K562 (cell line): ENCODE data around the gene USPL1. TPM values are rescaled to one million over a fixed set of nuclear protein-coding genes. Genes with fewer than 3 reads are reported as not detected.

Experiments
- ATAC-seq: fragments of 200-7000 bp; cut with Tn5 transposase; 3 replicates; pipeline ENCODE4 v1.9.1; 2020; ENCODE audit warnings: moderate library complexity
- BruUV-seq: library from RNA; stranded (reverse); fragments of 400-500 nt; replicated peaks from 2 replicates; lab custom pipeline; 2021; lab: Mats Ljungman, UMichigan
- CTCF ChIA-PET: fragments of 300-600 bp; formaldehyde crosslinking; extraction: SDS; loops from one replicate; lab custom pipeline; 2021; ENCODE audit warnings: low intra/inter-chr PET ratio; lab: Yijun Ruan, JAX
- POLR2A ChIA-PET: fragments of 300-600, 350-650 bp; sonication (Branson Sonifier 250); formaldehyde crosslinking; extraction: SDS; loops from one replicate; lab custom pipeline; 2021; ENCODE audit warnings: antibody characterized with exemption, inconsistent platforms; lab: Yijun Ruan, JAX
- DNase-seq, 4 experiments: peaks; one replicate each; pipeline versions ENCODE4 v3.0.0 to v3.0.0-alpha.2; 2011 to 2018; ENCODE audit warnings: low spot score in 3 of 4, mixed read lengths in 3 of 4; ENCODE audit errors: extremely low read depth in 1 of 4
- FAIRE-seq: peaks from 2 replicates; lab custom pipeline; 2011; peaks lifted over from hg19 to GRCh38; lab: Jason Lieb, UNC
- H2AFZ ChIP-seq: 2 replicates; pipeline ENCODE4 v1.6.0; 2011; ENCODE audit warnings: low read depth, low read length, control low read depth, inconsistent platforms
- H3K27ac ChIP-seq: fragments of 200-600 bp; 3 replicates; pipeline ENCODE4 v1.8.0; 2011; ENCODE audit warnings: low read depth, mild to moderate bottlenecking, control low read depth, inconsistent platforms, low read length, moderate library complexity, mixed read lengths; ENCODE audit errors: extremely low read depth
- H3K27me3 ChIP-seq, 2 experiments: fragments of 300-600 bp in 1 of 2; 2 replicates in 1 of 2; 3 replicates in 1 of 2; pipeline versions ENCODE4 v1.6.0 to v1.8.0; 2011; ENCODE audit warnings: inconsistent platforms in 2 of 2, low read length in 2 of 2, mild to moderate bottlenecking in 1 of 2, mixed read lengths in 1 of 2, moderate library complexity in 1 of 2; ENCODE audit not compliant: control insufficient read depth in 2 of 2, insufficient read depth in 2 of 2
- H3K36me3 ChIP-seq: fragments of 300-600 bp; 3 replicates; pipeline ENCODE4 v1.8.0; 2011; ENCODE audit warnings: mild to moderate bottlenecking, low read length, inconsistent platforms; ENCODE audit not compliant: control insufficient read depth, insufficient read depth
- H3K4me1 ChIP-seq, 2 experiments: fragments of 200-600 bp in 1 of 2; replicated peaks in 1 of 2; 2 replicates in 1 of 2; 3 replicates in 1 of 2; pipeline versions ENCODE4 v1.5.1 to v1.8.0; 2011; ENCODE audit warnings: inconsistent platforms in 2 of 2, low read length in 2 of 2, mild to moderate bottlenecking in 1 of 2, mixed read lengths in 1 of 2, moderate library complexity in 1 of 2; ENCODE audit not compliant: control insufficient read depth in 2 of 2, insufficient read depth in 2 of 2
- H3K4me2 ChIP-seq: 2 replicates; pipeline ENCODE4 v1.6.1; 2011; ENCODE audit warnings: low read length, control low read depth, inconsistent platforms, mixed read lengths; ENCODE audit not compliant: insufficient read depth
- H3K4me3 ChIP-seq: fragments of 200-600 bp; sonication (generic), shearing (Covaris generic); 2 replicates; pipeline ENCODE4 v1.5.1; 2016; ENCODE audit warnings: control low read depth, inconsistent platforms
- H3K79me2 ChIP-seq: fragments of 200-600 bp; 3 replicates; pipeline ENCODE4 v1.8.0; 2011; ENCODE audit warnings: low read length, inconsistent platforms; ENCODE audit not compliant: control insufficient read depth, insufficient read depth
- H3K9ac ChIP-seq, 2 experiments: 2 replicates each; pipeline versions ENCODE4 v1.6.0 to v1.6.1; 2011; ENCODE audit warnings: low read depth in 2 of 2, low read length in 2 of 2, control low read depth in 1 of 2, inconsistent platforms in 1 of 2, mild to moderate bottlenecking in 1 of 2, mixed read lengths in 1 of 2; ENCODE audit not compliant: insufficient read depth in 1 of 2
- H3K9me1 ChIP-seq: one replicate; pipeline ENCODE4 v1.6.0; 2011; ENCODE audit warnings: inconsistent platforms, mild to moderate bottlenecking, low read length, moderate library complexity; ENCODE audit not compliant: control insufficient read depth, insufficient read depth
- H3K9me3 ChIP-seq: replicated peaks from 2 replicates; pipeline ENCODE4 v1.5.1; 2011; ENCODE audit warnings: low read depth, low read length, inconsistent platforms; ENCODE audit not compliant: control insufficient read depth, insufficient read depth
- H4K20me1 ChIP-seq: replicated peaks from 2 replicates; pipeline ENCODE4 v1.6.1; 2011; ENCODE audit warnings: low read length, inconsistent platforms, mixed read lengths; ENCODE audit not compliant: control insufficient read depth, insufficient read depth
- ARID1B ChIP-seq: fragments of 450-650 bp; IDR thresholded peaks from 2 replicates; pipeline ENCODE4 v1.6.1; 2016; ENCODE audit warnings: antibody characterized with exemption, mild to moderate bottlenecking, inconsistent platforms
- CBFA2T2 ChIP-seq: fragments of 450-650 bp; conservative IDR thresholded peaks from 2 replicates; pipeline ENCODE4 v1.6.1; 2017; ENCODE audit warnings: mild to moderate bottlenecking
- CBFA2T3 ChIP-seq: fragments of 450-650 bp; IDR thresholded peaks from 2 replicates; pipeline ENCODE4 v1.6.1; 2017
- EP300 ChIP-seq: IDR thresholded peaks from 2 replicates; pipeline ENCODE4 v1.6.1; 2012; ENCODE audit warnings: low read length, improper control_type of control experiment
- ESRRA ChIP-seq: fragments of 450-650 bp; IDR thresholded peaks from 2 replicates; pipeline ENCODE4 v1.6.1; 2014; ENCODE audit warnings: low read depth, mild to moderate bottlenecking, moderate library complexity, borderline replicate concordance
- MCM3 ChIP-seq: fragments of 450-650 bp; IDR thresholded peaks from 2 replicates; pipeline ENCODE4 v1.6.1; 2016
- MEIS2 ChIP-seq: fragments of 450-650 bp; IDR thresholded peaks from 2 replicates; pipeline ENCODE4 v1.6.1; 2014; ENCODE audit warnings: mild to moderate bottlenecking; ENCODE audit not compliant: partially characterized antibody
- PRMT5 ChIP-seq: sonication (generic); formaldehyde crosslinking; IDR thresholded peaks from 2 replicates; pipeline ENCODE4 v1.5.0; 2020; ENCODE audit warnings: missing genetic modification reagents
- RFX5 ChIP-seq: IDR thresholded peaks from 2 replicates; pipeline ENCODE4 v1.6.1; 2011; ENCODE audit warnings: low read depth, mild to moderate bottlenecking, improper control_type of control experiment, low read length
- SMARCE1 ChIP-seq: fragments of 450-650 bp; IDR thresholded peaks from 2 replicates; pipeline ENCODE4 v1.7.1; 2016; ENCODE audit warnings: mild to moderate bottlenecking
- TAL1 ChIP-seq: fragments of 450-650 bp; IDR thresholded peaks from 2 replicates; pipeline ENCODE4 v1.6.1; 2016; ENCODE audit warnings: mild to moderate bottlenecking
- TCF3 ChIP-seq: sonication (generic); formaldehyde crosslinking; IDR thresholded peaks from 2 replicates; pipeline ENCODE4 v1.4.0; 2020; ENCODE audit warnings: mild to moderate bottlenecking, missing genetic modification reagents
- THRAP3 ChIP-seq: fragments of 450-650 bp; IDR thresholded peaks from 2 replicates; pipeline ENCODE4 v1.6.1; 2016; ENCODE audit warnings: mild to moderate bottlenecking, inconsistent platforms, borderline replicate concordance
- USF1 ChIP-seq: sonication (generic); formaldehyde crosslinking; IDR thresholded peaks from 2 replicates; pipeline ENCODE4 v1.9.0; 2022; ENCODE audit warnings: mild to moderate bottlenecking, missing genetic modification reagents
- WHSC1 ChIP-seq: IDR thresholded peaks from one replicate; pipeline ENCODE4 v1.6.1; 2012; ENCODE audit warnings: low read length, control low read depth, inconsistent platforms
- ZNF282 ChIP-seq: sonication (generic); formaldehyde crosslinking; IDR thresholded peaks from 2 replicates; pipeline ENCODE4 v1.8.1; 2023; ENCODE audit warnings: missing genetic modification reagents
- ZNF79 ChIP-seq: fragments of 250-450 bp; sonication (Bioruptor Pico); IDR thresholded peaks from 2 replicates; pipeline ENCODE4 v1.4.0; 2020; ENCODE audit warnings: low read depth, mild to moderate bottlenecking, moderate library complexity
- WGBS: fragments of 100-300 bp; shearing (Covaris generic); methylation state at CpG from one replicate; pipeline ENCODE4 v1.1.6; 2016; ENCODE audit warnings: low coverage, mixed read lengths; ENCODE audit not compliant: insufficient coverage; ENCODE audit errors: missing lambda C conversion rate; 5-methylcytosine and 5-hydroxymethylcytosine counted together
- in situ Hi-C: fragments of 300-500 bp; cut with MboI; formaldehyde crosslinking; loops from 4 replicates; pipeline ENCODE4 v1.15.0; 2018; ENCODE audit warnings: inconsistent platforms, mixed read lengths
- intact Hi-C: fragments of 100-400 bp; cut with micrococcal nuclease; formaldehyde crosslinking; loops from 2 replicates; pipeline ENCODE4 v1.14.2; 2022
- polyA plus RNA-seq, 8 experiments: library from polyadenylated mRNA; depleted of rRNA in 4 of 8; stranded (reverse) in 5 of 8; unstranded in 3 of 8; fragments of >200 nt; fragmentation: Nextera tagmentation in 2 of 8; fragmentation: Illumina TruSeq in 1 of 8; extraction: Ambion mirVana in 2 of 8; extraction: Trizol in 1 of 8; gene quantifications; 2 replicates each; pipeline versions ENCODE4 v1.2.1 to v1.2.3, GENCODE V29; 2011 to 2014; ENCODE audit warnings: inconsistent platforms in 1 of 8, missing spikeins in 1 of 8
- total RNA-seq, 7 experiments: library from RNA; depleted of rRNA in 6 of 7; stranded (reverse); fragments of >200 nt in 6 of 7; fragmentation: Illumina TruSeq in 2 of 7; extraction: Trizol in 2 of 7; gene quantifications; 2 replicates each; pipeline versions ENCODE4 v1.2.1 to v1.2.3, GENCODE V29; 2011 to 2021; ENCODE audit warnings: low replicate concordance in 1 of 7
- TF ChIP-seq, protein P1 (sequence below): fragments of 200-800 bp; sonication (Bioruptor generic); IDR thresholded peaks from 2 replicates; pipeline ENCODE4 v1.6.1; 2016; ENCODE audit warnings: missing genetic modification characterization, missing compliant biosample characterization

The USPL1 gene
- total and polyA plus RNA-seq, 9 of the 15 experiments (the other 6 are each of a cell fraction or from before 2014, with no cell fraction given), result 5.5 to 18.0 (median 12.0) TPM

DNA sequence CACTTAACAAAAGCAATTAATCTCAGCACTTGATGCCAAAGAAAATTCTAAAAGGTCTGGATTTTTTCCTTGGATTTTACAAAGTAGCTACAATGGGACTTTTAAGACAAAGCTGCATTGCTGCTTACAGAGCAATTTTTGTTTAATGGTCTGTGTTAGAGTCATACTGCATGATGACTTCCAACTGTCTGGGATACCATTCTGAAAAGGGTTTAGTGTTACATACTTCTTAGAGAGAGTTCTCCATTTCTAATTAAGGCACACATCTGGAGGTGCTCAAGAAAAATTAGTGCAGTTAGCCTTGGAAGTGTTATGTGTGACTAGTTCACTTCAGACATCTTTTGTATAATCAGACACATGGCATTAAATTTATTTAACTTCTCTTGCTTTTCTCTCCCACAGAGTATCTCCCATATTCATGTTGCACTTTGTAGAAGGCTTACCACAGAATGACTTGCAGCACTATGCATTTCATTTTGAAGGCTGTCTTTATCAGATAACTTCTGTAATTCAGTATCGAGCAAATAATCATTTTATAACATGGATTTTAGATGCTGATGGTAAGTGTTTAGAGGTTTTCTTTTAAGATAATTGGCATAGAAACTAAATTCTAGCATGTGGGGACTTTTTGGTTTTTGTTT, 35.1 kb downstream of the USPL1 start (continued):
- TF ChIP-seq PRMT5 (CRISPR knock-in tag), result no peak
- no peak for TF ChIP-seq ZNF79
- TF ChIP-seq, protein P1, sequence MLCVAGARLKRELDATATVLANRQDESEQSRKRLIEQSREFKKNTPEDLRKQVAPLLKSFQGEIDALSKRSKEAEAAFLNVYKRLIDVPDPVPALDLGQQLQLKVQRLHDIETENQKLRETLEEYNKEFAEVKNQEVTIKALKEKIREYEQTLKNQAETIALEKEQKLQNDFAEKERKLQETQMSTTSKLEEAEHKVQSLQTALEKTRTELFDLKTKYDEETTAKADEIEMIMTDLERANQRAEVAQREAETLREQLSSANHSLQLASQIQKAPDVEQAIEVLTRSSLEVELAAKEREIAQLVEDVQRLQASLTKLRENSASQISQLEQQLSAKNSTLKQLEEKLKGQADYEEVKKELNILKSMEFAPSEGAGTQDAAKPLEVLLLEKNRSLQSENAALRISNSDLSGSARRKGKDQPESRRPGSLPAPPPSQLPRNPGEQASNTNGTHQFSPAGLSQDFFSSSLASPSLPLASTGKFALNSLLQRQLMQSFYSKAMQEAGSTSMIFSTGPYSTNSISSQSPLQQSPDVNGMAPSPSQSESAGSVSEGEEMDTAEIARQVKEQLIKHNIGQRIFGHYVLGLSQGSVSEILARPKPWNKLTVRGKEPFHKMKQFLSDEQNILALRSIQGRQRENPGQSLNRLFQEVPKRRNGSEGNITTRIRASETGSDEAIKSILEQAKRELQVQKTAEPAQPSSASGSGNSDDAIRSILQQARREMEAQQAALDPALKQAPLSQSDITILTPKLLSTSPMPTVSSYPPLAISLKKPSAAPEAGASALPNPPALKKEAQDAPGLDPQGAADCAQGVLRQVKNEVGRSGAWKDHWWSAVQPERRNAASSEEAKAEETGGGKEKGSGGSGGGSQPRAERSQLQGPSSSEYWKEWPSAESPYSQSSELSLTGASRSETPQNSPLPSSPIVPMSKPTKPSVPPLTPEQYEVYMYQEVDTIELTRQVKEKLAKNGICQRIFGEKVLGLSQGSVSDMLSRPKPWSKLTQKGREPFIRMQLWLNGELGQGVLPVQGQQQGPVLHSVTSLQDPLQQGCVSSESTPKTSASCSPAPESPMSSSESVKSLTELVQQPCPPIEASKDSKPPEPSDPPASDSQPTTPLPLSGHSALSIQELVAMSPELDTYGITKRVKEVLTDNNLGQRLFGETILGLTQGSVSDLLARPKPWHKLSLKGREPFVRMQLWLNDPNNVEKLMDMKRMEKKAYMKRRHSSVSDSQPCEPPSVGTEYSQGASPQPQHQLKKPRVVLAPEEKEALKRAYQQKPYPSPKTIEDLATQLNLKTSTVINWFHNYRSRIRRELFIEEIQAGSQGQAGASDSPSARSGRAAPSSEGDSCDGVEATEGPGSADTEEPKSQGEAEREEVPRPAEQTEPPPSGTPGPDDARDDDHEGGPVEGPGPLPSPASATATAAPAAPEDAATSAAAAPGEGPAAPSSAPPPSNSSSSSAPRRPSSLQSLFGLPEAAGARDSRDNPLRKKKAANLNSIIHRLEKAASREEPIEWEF (CRISPR knock-in tag), result no peak
- TF ChIP-seq, all 486 proteins: peak for 0

- POLR2A ChIA-PET, result interaction anchor here (1.0 kb wide), 1 partner anchor 30 kb away, joined by 3 read pairs; no protein-coding TSS in a partner anchor
- peak; percentile 38; the same call in 1 of the 2 replicates for TF ChIP-seq ESRRA
- TF ChIP-seq TCF3, result peak; percentile 85
- TF ChIP-seq SMARCE1, result peak; percentile 28; the same call in 1 of the 2 replicates
- TF ChIP-seq CBFA2T2, result peak; percentile 39; the same call in 1 of the 2 replicates
- no peak for TF ChIP-seq EP300
- no peak for TF ChIP-seq RFX5
- no peak for TF ChIP-seq WHSC1
- TF ChIP-seq CBFA2T3, result peak; percentile 74
- TF ChIP-seq TAL1, result peak; percentile 68
- no peak for TF ChIP-seq THRAP3
- no peak for TF ChIP-seq MCM3
- peak; percentile 55; the same call in 1 of the 2 replicates for TF ChIP-seq USF1 (CRISPR knock-in tag)
- TF ChIP-seq ARID1B, result peak; percentile 72
- TF ChIP-seq ZNF282 (CRISPR knock-in tag), result no peak
- peak; percentile 6 for TF ChIP-seq MEIS2
Measured at GRCh38 chr13:30654430-30654829, 36.7 kb downstream of the USPL1 start.

More at GRCh38 chr13:30654430-30654829, 36.7 kb downstream of the USPL1 start:
- CTCF ChIA-PET, result no interaction called here
- H3K4me3 ChIP-seq, result no peak overlapping the region
- no peak overlapping the region for H3K4me2 ChIP-seq
- H3K9me1 ChIP-seq, result no peaks in the 10 kb centered on the region
- in situ Hi-C loops (no loop called here), intact Hi-C loops (no loop called here)
- H3K79me2 ChIP-seq, result no peaks in the 10 kb centered on the region
- H3K27me3 ChIP-seq, result no peaks in the 10 kb centered on the region
- H3K9me3 ChIP-seq, result no peaks in the 10 kb centered on the region
- H2AFZ ChIP-seq, result no peak overlapping the region
- ATAC-seq (peak; percentile 53), DNase-seq (peak in 3 of 4 experiments; percentile 6 to 34 (median 14)), FAIRE-seq (no peak)
- 17% methylated on average over 1 of the region's 1 CpG for WGBS
- no peak overlapping the region for H3K9ac ChIP-seq
- H3K27ac ChIP-seq, result no peak overlapping the region
- peaks cover 0 to 7% of the 10 kb centered on the region in 2 experiments; a peak in 2 of 5 replicates for H3K4me1 ChIP-seq
- no peaks in the 10 kb centered on the region for H4K20me1 ChIP-seq
- H3K36me3 ChIP-seq, result peaks cover 82% of the 10 kb centered on the region
- BruUV-seq, result no TSS peak
